Breast epithelium (tissue), 4 donors: Measurements from ENCODE around the gene TBC1D10A. TPM values are rescaled to one million over a fixed set of nuclear protein-coding genes. Genes with fewer than 3 reads are reported as not detected.

Experiments
- DNase-seq, 2 donors: peaks; one replicate each; pipeline ENCODE4 v3.0.0-alpha.2; 2019; ENCODE audit warnings: low spot score in 2 of 2
- H3K27ac ChIP-seq, 2 donors: fragments of 200-600 bp; sonication (generic) in 1 of 2; one replicate each; pipeline ENCODE4 v1.5.1; 2016 to 2019; ENCODE audit warnings: mild to moderate bottlenecking in 1 of 2
- H3K27me3 ChIP-seq, 2 donors: fragments of 200-600 bp; sonication (generic) in 1 of 2; one replicate each; pipeline versions ENCODE4 v1.5.1 to v1.6.0; 2017 to 2019; ENCODE audit warnings: control low read depth in 1 of 2, mild to moderate bottlenecking in 1 of 2
- H3K36me3 ChIP-seq: fragments of 200-600 bp; one replicate; pipeline ENCODE4 v1.5.1; 2019
- H3K4me1 ChIP-seq, 2 donors: fragments of 200-600 bp; sonication (generic); one replicate each; pipeline ENCODE4 v1.5.1; 2016 to 2019; ENCODE audit warnings: control low read depth in 1 of 2
- H3K4me3 ChIP-seq, 3 donors: fragments of 200-600 bp; sonication (generic); 1 replicate in 2 of 3; 2 replicates in 1 of 3; pipeline ENCODE4 v1.5.1; 2016 to 2019; ENCODE audit warnings: mild to moderate bottlenecking in 3 of 3, moderate library complexity in 2 of 3
- H3K9me3 ChIP-seq, 2 donors: fragments of 200-600 bp; sonication (generic) in 1 of 2; one replicate each; pipeline ENCODE4 v1.5.1; 2016 to 2019; ENCODE audit warnings: control low read depth in 1 of 2
- POLR2A ChIP-seq: fragments of 450-650 bp; IDR thresholded peaks from one replicate; pipeline ENCODE4 v1.6.1; 2016; ENCODE audit warnings: antibody characterized with exemption, mild to moderate bottlenecking, moderate library complexity
- POLR2AphosphoS5 ChIP-seq, 3 donors: sonication (generic); formaldehyde crosslinking; IDR thresholded peaks; one replicate each; pipeline ENCODE4 v1.6.1; 2017; ENCODE audit warnings: antibody characterized with exemption in 3 of 3
- intact Hi-C: fragments of 100-400 bp; cut with DNase I; formaldehyde crosslinking; loops from one replicate; pipeline ENCODE4 v1.15.1; 2023; ENCODE audit warnings: low total_unique reads
- total RNA-seq, 3 donors: library from RNA; depleted of rRNA; stranded (reverse); fragments of >200 nt; gene quantifications; one replicate each; pipeline ENCODE4 v1.1.0, GENCODE V29; 2016
- TF ChIP-seq, protein P1 (sequence below), 3 donors: fragments of 450-650 bp; IDR thresholded peaks; one replicate each; pipeline ENCODE4 v1.5.1; 2016 to 2017; ENCODE audit warnings: antibody characterized with exemption in 3 of 3, mild to moderate bottlenecking in 3 of 3, moderate library complexity in 3 of 3

The TBC1D10A gene, protein sequence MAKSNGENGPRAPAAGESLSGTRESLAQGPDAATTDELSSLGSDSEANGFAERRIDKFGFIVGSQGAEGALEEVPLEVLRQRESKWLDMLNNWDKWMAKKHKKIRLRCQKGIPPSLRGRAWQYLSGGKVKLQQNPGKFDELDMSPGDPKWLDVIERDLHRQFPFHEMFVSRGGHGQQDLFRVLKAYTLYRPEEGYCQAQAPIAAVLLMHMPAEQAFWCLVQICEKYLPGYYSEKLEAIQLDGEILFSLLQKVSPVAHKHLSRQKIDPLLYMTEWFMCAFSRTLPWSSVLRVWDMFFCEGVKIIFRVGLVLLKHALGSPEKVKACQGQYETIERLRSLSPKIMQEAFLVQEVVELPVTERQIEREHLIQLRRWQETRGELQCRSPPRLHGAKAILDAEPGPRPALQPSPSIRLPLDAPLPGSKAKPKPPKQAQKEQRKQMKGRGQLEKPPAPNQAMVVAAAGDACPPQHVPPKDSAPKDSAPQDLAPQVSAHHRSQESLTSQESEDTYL
- 10 to 100 TPM; 25.0 to 50.1 (median 32.4) TPM for total RNA-seq

DNA sequence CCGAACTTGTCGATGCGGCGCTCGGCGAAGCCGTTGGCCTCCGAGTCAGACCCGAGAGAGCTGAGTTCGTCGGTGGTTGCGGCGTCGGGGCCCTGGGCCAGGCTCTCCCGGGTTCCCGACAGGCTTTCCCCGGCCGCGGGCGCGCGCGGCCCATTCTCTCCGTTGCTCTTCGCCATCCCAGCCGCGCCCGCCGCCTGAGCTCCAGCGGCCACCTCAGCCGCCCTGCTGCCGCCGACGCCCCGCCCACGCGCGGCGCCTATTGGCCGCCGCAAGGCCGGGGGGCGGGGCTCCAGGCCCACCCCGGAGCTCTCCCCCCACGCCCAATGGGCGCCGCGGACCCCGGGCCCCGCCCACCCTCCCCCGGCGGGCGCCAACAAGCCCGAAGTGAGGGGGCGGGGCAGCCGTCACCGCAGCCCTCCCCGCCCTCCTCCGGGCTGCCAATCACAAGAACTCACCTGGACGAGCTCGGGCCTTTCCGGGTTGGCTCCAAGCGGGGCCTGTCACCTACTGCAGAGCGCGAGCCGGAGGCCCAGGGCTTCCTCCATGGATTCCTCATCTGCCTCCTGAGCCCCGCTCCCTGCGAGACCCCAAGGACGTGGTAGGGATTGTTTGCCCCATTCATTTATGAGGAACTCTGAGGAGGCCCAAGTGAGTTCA is at the start of gene TBC1D10A:
Gene TBC1D10A (minus strand): TSS at position 236 of the 657 bp plus-strand sequence. CDS start 60 bp downstream, at position 176.
- intact Hi-C loops = no loop called here
- DNase-seq = peak; percentile 92 to 97
- Histone ChIP-seq H3K9me3 (no peaks in the 10 kb centered on the region), H3K4me3 (peak within 1 kb of the TSS; percentile 97 to 99 (median 97)), H3K4me1 (peaks cover 6 to 25% of the 10 kb centered on the region in 2 donors), H3K27me3 (no peaks in the 10 kb centered on the region), H3K36me3 (no peaks in the 10 kb centered on the region), H3K27ac (peak within 1 kb of the TSS; percentile 93 to 95)
- peak; percentile 46 for TF ChIP-seq POLR2A
- TF ChIP-seq POLR2AphosphoS5 (IDR thresholded peaks at IDR 0.05) = peak; percentile 11 to 75 (median 38)
- TF ChIP-seq, protein P1, sequence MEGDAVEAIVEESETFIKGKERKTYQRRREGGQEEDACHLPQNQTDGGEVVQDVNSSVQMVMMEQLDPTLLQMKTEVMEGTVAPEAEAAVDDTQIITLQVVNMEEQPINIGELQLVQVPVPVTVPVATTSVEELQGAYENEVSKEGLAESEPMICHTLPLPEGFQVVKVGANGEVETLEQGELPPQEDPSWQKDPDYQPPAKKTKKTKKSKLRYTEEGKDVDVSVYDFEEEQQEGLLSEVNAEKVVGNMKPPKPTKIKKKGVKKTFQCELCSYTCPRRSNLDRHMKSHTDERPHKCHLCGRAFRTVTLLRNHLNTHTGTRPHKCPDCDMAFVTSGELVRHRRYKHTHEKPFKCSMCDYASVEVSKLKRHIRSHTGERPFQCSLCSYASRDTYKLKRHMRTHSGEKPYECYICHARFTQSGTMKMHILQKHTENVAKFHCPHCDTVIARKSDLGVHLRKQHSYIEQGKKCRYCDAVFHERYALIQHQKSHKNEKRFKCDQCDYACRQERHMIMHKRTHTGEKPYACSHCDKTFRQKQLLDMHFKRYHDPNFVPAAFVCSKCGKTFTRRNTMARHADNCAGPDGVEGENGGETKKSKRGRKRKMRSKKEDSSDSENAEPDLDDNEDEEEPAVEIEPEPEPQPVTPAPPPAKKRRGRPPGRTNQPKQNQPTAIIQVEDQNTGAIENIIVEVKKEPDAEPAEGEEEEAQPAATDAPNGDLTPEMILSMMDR (IDR thresholded peaks at IDR 0.05) = peak in 1 of 3 donors; percentile 15

DNA sequence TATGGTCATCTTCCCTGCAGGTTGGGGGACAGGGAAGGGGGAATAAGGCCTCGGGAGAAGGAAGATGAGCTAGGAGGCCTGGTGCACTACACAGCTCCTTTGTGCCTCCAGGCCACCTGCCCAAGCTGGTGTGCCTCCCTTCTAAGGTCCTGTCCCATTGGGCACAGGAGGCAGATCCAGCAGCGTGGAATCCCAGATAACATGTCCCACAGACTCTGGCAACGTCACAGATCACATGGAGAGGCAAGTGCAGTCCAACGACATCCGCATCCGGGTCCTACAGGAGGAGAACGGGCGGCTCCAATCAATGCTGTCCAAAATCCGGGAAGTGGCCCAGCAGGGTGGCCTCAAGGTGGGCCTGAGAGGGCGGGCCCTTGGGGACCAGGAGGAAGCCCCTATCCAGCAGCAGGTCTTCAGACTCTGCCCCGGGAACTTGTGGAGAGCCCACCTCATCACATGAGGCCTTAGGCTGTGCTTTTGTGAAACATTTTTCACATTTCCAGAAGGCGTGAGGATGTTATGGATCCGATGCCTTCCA is 48.6 kb upstream of the TBC1D10A start:
- no peak overlapping the region for H3K4me3 ChIP-seq
- no peaks in the 10 kb centered on the region for H3K9me3 ChIP-seq
- no peak overlapping the region for H3K27ac ChIP-seq
- DNase-seq = no peak
- H3K36me3 ChIP-seq = no peaks in the 10 kb centered on the region
- intact Hi-C loops = no loop called here
- H3K27me3 ChIP-seq = no peaks in the 10 kb centered on the region
- TF ChIP-seq, protein P1 (IDR thresholded peaks at IDR 0.05) = no peak
- no peak for TF ChIP-seq POLR2A
- no peak for TF ChIP-seq POLR2AphosphoS5 (IDR thresholded peaks at IDR 0.05)
- H3K4me1 ChIP-seq = no peaks in the 10 kb centered on the region

DNA sequence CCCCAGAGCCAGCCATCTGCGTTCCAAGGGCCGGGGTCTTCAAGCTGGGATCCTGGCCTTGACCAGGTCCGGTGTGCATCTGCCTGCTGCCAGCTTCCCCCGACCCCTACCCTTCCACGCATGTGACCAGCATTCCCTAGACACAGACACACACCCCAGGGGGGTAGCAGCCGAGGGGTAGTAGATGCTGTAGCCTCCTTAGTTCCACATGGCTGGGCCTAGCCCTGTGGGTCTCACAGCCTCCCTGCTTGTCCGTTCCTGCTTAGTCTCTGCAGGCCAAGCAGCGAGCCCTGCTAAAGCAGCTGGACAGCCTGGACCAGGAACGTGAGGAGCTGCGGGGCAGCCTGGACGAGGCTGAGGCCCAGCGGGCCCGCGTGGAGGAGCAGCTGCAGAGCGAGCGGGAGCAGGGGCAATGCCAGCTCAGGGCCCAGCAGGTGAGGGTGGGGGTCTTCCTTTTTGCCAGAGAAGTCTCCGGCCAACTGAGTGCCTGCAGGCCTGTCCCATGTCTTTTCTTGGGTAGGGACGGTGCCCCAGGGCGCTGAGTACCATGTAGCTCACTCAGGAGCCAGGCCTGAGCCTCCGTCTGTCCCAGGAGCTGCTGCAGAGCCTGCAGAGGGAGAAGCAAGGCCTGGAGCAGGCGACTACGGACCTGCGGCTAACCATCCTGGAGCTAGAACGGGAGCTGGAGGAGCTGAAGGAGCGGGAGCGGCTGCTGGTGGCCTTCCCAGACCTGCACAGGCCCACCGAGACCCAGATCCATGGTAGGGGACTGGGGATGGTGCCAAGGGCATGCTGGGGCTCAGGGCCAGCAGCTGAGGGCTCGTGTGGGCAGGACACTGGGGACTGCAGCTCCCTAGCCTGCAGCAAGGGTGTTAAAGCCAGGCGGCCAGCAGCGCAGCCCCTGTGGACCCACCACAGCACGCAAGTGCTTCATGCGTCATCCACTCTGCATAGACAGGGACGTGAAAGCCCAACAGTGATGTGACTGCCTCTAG is 46.9 kb upstream of the TBC1D10A start:
- H3K36me3 ChIP-seq = no peaks in the 10 kb centered on the region
- intact Hi-C loops = no loop called here
- H3K9me3 ChIP-seq = no peaks in the 10 kb centered on the region
- no peak for TF ChIP-seq POLR2A
- TF ChIP-seq, protein P1 (IDR thresholded peaks at IDR 0.05) = no peak
- no peak for TF ChIP-seq POLR2AphosphoS5 (IDR thresholded peaks at IDR 0.05)
- no peak overlapping the region for H3K4me3 ChIP-seq
- no peak overlapping the region for H3K27ac ChIP-seq
- no peak for DNase-seq
- H3K27me3 ChIP-seq = no peaks in the 10 kb centered on the region
- H3K4me1 ChIP-seq = no peaks in the 10 kb centered on the region

DNA sequence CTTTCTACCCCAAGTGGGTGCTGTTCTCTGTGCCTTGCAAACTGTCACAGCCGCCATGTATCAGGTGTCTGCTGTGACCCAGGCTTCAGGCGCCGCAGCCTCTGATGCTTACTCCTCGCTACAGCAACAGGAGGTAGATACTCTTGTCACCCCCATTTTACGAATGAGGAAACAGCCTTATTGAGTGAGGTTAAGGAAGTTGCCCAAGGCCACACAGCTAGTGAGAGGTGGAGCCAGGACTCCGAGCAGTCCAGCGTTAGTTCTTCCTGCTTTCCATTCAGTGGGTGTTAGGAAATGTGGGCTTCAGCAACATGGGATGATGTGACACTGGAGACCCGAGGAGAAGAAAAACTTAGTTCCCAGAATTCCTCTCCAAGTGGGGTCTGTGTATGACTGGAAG is 46.2 kb upstream of the TBC1D10A start:
- DNase-seq = no peak
- no peaks in the 10 kb centered on the region for H3K36me3 ChIP-seq
- intact Hi-C loops = no loop called here
- H3K9me3 ChIP-seq = no peaks in the 10 kb centered on the region
- H3K4me3 ChIP-seq = no peak overlapping the region
- no peak overlapping the region for H3K27ac ChIP-seq
- TF ChIP-seq POLR2AphosphoS5 (IDR thresholded peaks at IDR 0.05) (no peak), POLR2A (no peak)
- TF ChIP-seq, protein P1 (IDR thresholded peaks at IDR 0.05) = no peak
- H3K4me1 ChIP-seq = no peaks in the 10 kb centered on the region
- no peaks in the 10 kb centered on the region for H3K27me3 ChIP-seq
